Fibroblast of lung (primary cell): ENCODE data around the gene MPG.

Experiments
- CTCF ChIP-seq, 2 donors: IDR thresholded peaks in 1 of 2; conservative IDR thresholded peaks in 1 of 2; 1 replicate in 1 of 2; 2 replicates in 1 of 2; pipeline ENCODE4 v1.5.1; 2011 to 2012; ENCODE audit warnings: low read length in 2 of 2, control low read depth in 1 of 2, inconsistent platforms in 1 of 2, low read depth in 1 of 2, mild to moderate bottlenecking in 1 of 2
- EZH2 ChIP-seq: IDR thresholded peaks from 2 replicates; pipeline ENCODE4 v1.5.1; 2012; ENCODE audit warnings: low read length, control low read depth, mild to moderate bottlenecking; ENCODE audit errors: missing control alignments

GRCh38 chr16:75580-76501, 2.2 kb upstream of the MPG start:
- TF ChIP-seq CTCF (conservative IDR thresholded peaks at IDR 0.05 in 1 of 2, IDR thresholded peaks at IDR 0.05 in 1 of 2; ENCODE audit: low read depth in 1 of 2, low read length in 2 of 2) (peak; percentile 23 to 53), EZH2 (no peak)
